Naive B cell (primary cell): ENCODE data around the gene EYA4. TPM values are rescaled to one million over a fixed set of nuclear protein-coding genes. Genes with fewer than 3 reads are reported as not detected.

Experiments
- ATAC-seq, 2 donors: fragments of 150-1000 bp; cut with Tn5 transposase; 2 replicates each; pipeline ENCODE4 v1.10.0; 2021; ENCODE audit warnings: low read depth in 2 of 2, mild to moderate bottlenecking in 2 of 2, moderate library complexity in 2 of 2
- DNase-seq: peaks from one replicate; pipeline ENCODE4 v3.0.0; 2022
- H3K27ac Mint-ChIP-seq, 6 donors: one replicate each; pipeline ENCODE4 v1.8.0; 2020 to 2022; ENCODE audit warnings: mild to moderate bottlenecking in 6 of 6, mixed read lengths in 6 of 6, moderate library complexity in 5 of 6, inconsistent platforms in 2 of 6
- H3K27me3 Mint-ChIP-seq, 3 donors: one replicate each; pipeline ENCODE4 v1.8.0; 2021 to 2022; ENCODE audit warnings: mixed read lengths in 3 of 3, mild to moderate bottlenecking in 1 of 3
- H3K36me3 Mint-ChIP-seq, 2 donors: one replicate each; pipeline ENCODE4 v1.8.0; 2020 to 2022; ENCODE audit warnings: mixed read lengths in 2 of 2, inconsistent platforms in 1 of 2, mild to moderate bottlenecking in 1 of 2
- H3K4me1 Mint-ChIP-seq, 3 donors: one replicate each; pipeline ENCODE4 v1.8.0; 2020 to 2022; ENCODE audit warnings: mixed read lengths in 3 of 3, inconsistent platforms in 1 of 3, mild to moderate bottlenecking in 1 of 3, moderate library complexity in 1 of 3
- H3K4me3 Mint-ChIP-seq, 8 donors: one replicate each; pipeline ENCODE4 v1.8.0; 2020 to 2022; ENCODE audit warnings: mild to moderate bottlenecking in 8 of 8, mixed read lengths in 8 of 8, moderate library complexity in 8 of 8, inconsistent platforms in 2 of 8
- H3K9me3 Mint-ChIP-seq, 7 donors: one replicate each; pipeline ENCODE4 v1.8.0; 2020 to 2022; ENCODE audit warnings: mixed read lengths in 7 of 7, mild to moderate bottlenecking in 5 of 7, inconsistent platforms in 2 of 7, moderate library complexity in 1 of 7
- polyA plus RNA-seq, 6 donors: library from polyadenylated mRNA; unstranded; fragments of 300-500 nt; fragmentation: Illumina TruSeq; gene quantifications; one replicate each; pipeline ENCODE4 v1.2.3, GENCODE V29; 2021; ENCODE audit warnings: low read depth in 6 of 6

The EYA4 gene
- polyA plus RNA-seq, 6 donors from 2014 or later, result not detected

- Mint-ChIP-seq H3K36me3 (no peaks in the 10 kb centered on the region), H3K9me3 (peaks cover 0 to 1% (median 0%) of the 10 kb centered on the region in 7 donors), H3K27ac (no peak overlapping the region), H3K27me3 (peaks cover 23 to 48% (median 41%) of the 10 kb centered on the region in 3 donors), H3K4me3 (no peak overlapping the region), H3K4me1 (peaks cover 10 to 22% (median 18%) of the 10 kb centered on the region in 3 donors)
- ATAC-seq (no peak), DNase-seq (no peak)
Observed at GRCh38 chr6:133245422-133245903, 4.3 kb downstream of the EYA4 start.

- Mint-ChIP-seq H3K27me3 (peaks cover 20 to 32% (median 31%) of the 10 kb centered on the region in 3 donors), H3K27ac (no peak overlapping the region), H3K36me3 (no peaks in the 10 kb centered on the region), H3K4me3 (no peak overlapping the region), H3K4me1 (peaks cover 7 to 10% (median 8%) of the 10 kb centered on the region in 3 donors), H3K9me3 (peaks cover 0 to 1% (median 0%) of the 10 kb centered on the region in 7 donors)
- no peak for DNase-seq
- ATAC-seq, result no peak
Observed at GRCh38 chr6:133247581-133247980, 6.4 kb downstream of the EYA4 start.

- no peak for ATAC-seq
Observed at GRCh38 chr6:133248241-133249001, 7.3 kb downstream of the EYA4 start.

GRCh38 chr6:133251688-133252087, 10.5 kb downstream of the EYA4 start:
- Mint-ChIP-seq H3K4me3 (no peak overlapping the region), H3K27me3 (peaks cover 13 to 27% (median 26%) of the 10 kb centered on the region in 3 donors), H3K9me3 (peaks cover 0 to 4% (median 0%) of the 10 kb centered on the region in 7 donors), H3K36me3 (no peaks in the 10 kb centered on the region), H3K4me1 (no peaks in the 10 kb centered on the region), H3K27ac (no peak overlapping the region)
- no peak for DNase-seq
- no peak for ATAC-seq

More at GRCh38 chr6:133248241-133249001, 7.3 kb downstream of the EYA4 start:
- H3K36me3 Mint-ChIP-seq, result no peaks in the 10 kb centered on the region
- DNase-seq, result no peak
- no peak overlapping the region for H3K4me3 Mint-ChIP-seq
- H3K27me3 Mint-ChIP-seq, result peaks cover 18 to 31% (median 30%) of the 10 kb centered on the region in 3 donors
- H3K4me1 Mint-ChIP-seq, result peaks cover 0 to 1% (median under 1%) of the 10 kb centered on the region in 3 donors
- no peak overlapping the region for H3K27ac Mint-ChIP-seq
- H3K9me3 Mint-ChIP-seq, result peaks cover 0 to 4% (median 0%) of the 10 kb centered on the region in 7 donors

GRCh38 chr6:133254552-133255228, 13.5 kb downstream of the EYA4 start:
- Mint-ChIP-seq H3K4me3 (no peak overlapping the region), H3K36me3 (no peaks in the 10 kb centered on the region), H3K27ac (no peak overlapping the region), H3K4me1 (no peaks in the 10 kb centered on the region), H3K9me3 (peaks cover 0 to 4% (median 2%) of the 10 kb centered on the region in 7 donors), H3K27me3 (peaks cover 15 to 20% (median 18%) of the 10 kb centered on the region in 3 donors)
- DNase-seq (no peak), ATAC-seq (no peak)

- Mint-ChIP-seq H3K4me1 (no peaks in the 10 kb centered on the region), H3K36me3 (no peaks in the 10 kb centered on the region), H3K27ac (no peak overlapping the region), H3K27me3 (peaks cover 14 to 25% (median 21%) of the 10 kb centered on the region in 3 donors), H3K4me3 (no peak overlapping the region), H3K9me3 (peaks cover 0 to 4% (median 2%) of the 10 kb centered on the region in 7 donors)
- no peak for ATAC-seq
- no peak for DNase-seq
Observed at GRCh38 chr6:133257545-133258105, 16.5 kb downstream of the EYA4 start.

GRCh38 chr6:133259561-133259960, 18.4 kb downstream of the EYA4 start:
- H3K4me1 Mint-ChIP-seq, result no peaks in the 10 kb centered on the region
- no peak overlapping the region for H3K27ac Mint-ChIP-seq
- ATAC-seq, result no peak
- H3K4me3 Mint-ChIP-seq, result no peak overlapping the region
- no peak for DNase-seq
- H3K27me3 Mint-ChIP-seq, result peaks cover 12 to 17% (median 13%) of the 10 kb centered on the region in 3 donors
- H3K9me3 Mint-ChIP-seq, result peaks cover 0 to 3% (median 0%) of the 10 kb centered on the region in 7 donors
- no peaks in the 10 kb centered on the region for H3K36me3 Mint-ChIP-seq

GRCh38 chr6:133262804-133263203, 21.6 kb downstream of the EYA4 start:
- Mint-ChIP-seq H3K4me1 (no peaks in the 10 kb centered on the region), H3K9me3 (peaks cover 0 to 3% (median 0%) of the 10 kb centered on the region in 7 donors), H3K27ac (no peak overlapping the region), H3K27me3 (peaks cover 9 to 17% (median 12%) of the 10 kb centered on the region in 3 donors), H3K36me3 (no peaks in the 10 kb centered on the region), H3K4me3 (no peak overlapping the region)
- ATAC-seq (no peak), DNase-seq (no peak)

- ATAC-seq, result no peak
- Mint-ChIP-seq H3K27ac (no peak overlapping the region), H3K9me3 (peaks cover 0 to 3% (median 0%) of the 10 kb centered on the region in 7 donors)
Observed at GRCh38 chr6:133265066-133265465, 23.9 kb downstream of the EYA4 start.

GRCh38 chr6:133266186-133266585, 25.0 kb downstream of the EYA4 start:
- H3K9me3 Mint-ChIP-seq, result peaks cover 0 to 3% (median 0%) of the 10 kb centered on the region in 7 donors
- ATAC-seq, result no peak
- DNase-seq, result no peak
- H3K27me3 Mint-ChIP-seq, result peaks cover 5 to 14% (median 9%) of the 10 kb centered on the region in 3 donors
- H3K4me1 Mint-ChIP-seq, result no peaks in the 10 kb centered on the region
- H3K27ac Mint-ChIP-seq, result no peak overlapping the region
- H3K36me3 Mint-ChIP-seq, result no peaks in the 10 kb centered on the region
- H3K4me3 Mint-ChIP-seq, result no peak overlapping the region

More at GRCh38 chr6:133265066-133265465, 23.9 kb downstream of the EYA4 start:
- Mint-ChIP-seq H3K36me3 (no peaks in the 10 kb centered on the region), H3K4me3 (no peak overlapping the region), H3K27me3 (peaks cover 5 to 22% (median 16%) of the 10 kb centered on the region in 3 donors), H3K4me1 (no peaks in the 10 kb centered on the region)
- DNase-seq, result no peak

- Mint-ChIP-seq H3K27me3 (peaks cover 0 to 10% (median 8%) of the 10 kb centered on the region in 3 donors), H3K4me3 (no peak overlapping the region), H3K4me1 (no peaks in the 10 kb centered on the region), H3K9me3 (peaks cover 0 to 4% (median 0%) of the 10 kb centered on the region in 7 donors), H3K27ac (no peak overlapping the region), H3K36me3 (no peaks in the 10 kb centered on the region)
- no peak for DNase-seq
- ATAC-seq, result no peak
Observed at GRCh38 chr6:133268621-133269020, 27.5 kb downstream of the EYA4 start.

- peaks cover 7 to 15% (median 7%) of the 10 kb centered on the region in 3 donors for H3K27me3 Mint-ChIP-seq
- H3K4me3 Mint-ChIP-seq, result no peak overlapping the region
- DNase-seq, result no peak
- no peaks in the 10 kb centered on the region for H3K36me3 Mint-ChIP-seq
- H3K4me1 Mint-ChIP-seq, result no peaks in the 10 kb centered on the region
- ATAC-seq, result no peak
- H3K9me3 Mint-ChIP-seq, result peaks cover 0 to 2% (median 0%) of the 10 kb centered on the region in 7 donors
- H3K27ac Mint-ChIP-seq, result no peak overlapping the region
Observed at GRCh38 chr6:133274813-133275212, 33.7 kb downstream of the EYA4 start.

- H3K27ac Mint-ChIP-seq, result no peak overlapping the region
Observed at GRCh38 chr6:133275213-133275612, 34.1 kb downstream of the EYA4 start.

More at GRCh38 chr6:133275213-133275612, 34.1 kb downstream of the EYA4 start:
- DNase-seq, result no peak
- Mint-ChIP-seq H3K27me3 (peaks cover 7 to 15% (median 7%) of the 10 kb centered on the region in 3 donors), H3K9me3 (peaks cover 0 to 2% (median 0%) of the 10 kb centered on the region in 7 donors), H3K36me3 (no peaks in the 10 kb centered on the region), H3K4me1 (no peaks in the 10 kb centered on the region), H3K4me3 (no peak overlapping the region)
- ATAC-seq, result no peak
